Stimulated activated CD4-positive, alpha-beta T cell treated with anti-CD3 and anti-CD28 coated beads, Interleukin-15, amount 100 ng/mL, for 24 hours (primary cell): ENCODE results near the gene TNS1.

ENCODE experiments used
- DNase-seq: peaks from one replicate; pipeline ENCODE4 v3.0.0-alpha.2; 2020

Gene TNS1

GRCh38 chr2:217998926-217999594, 3.7 kb downstream of the TNS1 start:
- no peak for DNase-seq

DNA sequence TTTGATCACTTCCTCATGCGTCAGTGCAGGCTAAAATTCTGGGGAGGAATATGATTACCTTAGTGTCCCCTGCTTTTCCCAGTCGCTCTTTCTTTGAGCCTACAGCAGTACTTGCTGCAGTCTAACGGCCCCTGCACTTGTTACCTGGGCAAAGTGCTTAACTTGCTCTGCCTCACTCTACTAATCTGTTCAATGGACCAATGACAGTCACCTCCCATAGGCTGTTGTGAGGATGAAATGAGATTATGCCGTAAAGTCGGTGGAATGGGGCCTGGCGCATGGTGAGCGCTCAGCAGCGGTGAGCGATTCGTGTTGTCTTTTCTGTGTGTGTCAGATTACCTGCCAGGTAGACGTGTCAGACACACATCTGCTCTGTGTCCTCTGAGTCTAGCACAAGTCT, 5.3 kb downstream of the TNS1 start:
- DNase-seq, result no peak

DNA sequence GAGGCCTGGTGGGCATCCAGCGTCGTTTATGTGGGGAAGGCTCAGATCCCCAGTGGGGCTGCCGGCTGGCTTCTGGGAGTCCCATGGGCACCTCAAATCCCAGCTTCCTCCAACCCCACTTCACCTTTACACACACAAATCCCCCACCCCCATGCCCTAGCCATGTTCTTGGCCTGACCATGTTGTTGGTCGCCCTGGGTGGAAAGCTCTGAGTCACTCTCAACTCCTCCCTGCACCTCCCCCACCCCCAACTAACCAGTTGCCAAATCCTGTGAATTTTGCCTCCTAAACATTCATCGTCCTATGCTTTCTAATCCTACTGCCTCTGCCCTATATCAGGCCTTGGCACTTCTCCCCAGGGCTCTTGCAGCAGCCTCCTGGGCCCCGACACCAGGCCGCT, 6.4 kb downstream of the TNS1 start:
- DNase-seq, result no peak

GRCh38 chr2:217995731-217996231, 7.0 kb downstream of the TNS1 start:
- no peak for DNase-seq

- DNase-seq, result no peak
These were observed 8.0 kb downstream of the TNS1 start for GRCh38 chr2:217994776-217995274.

GRCh38 chr2:217993817-217994463, 8.9 kb downstream of the TNS1 start:
- peak; percentile 76 for DNase-seq

DNA sequence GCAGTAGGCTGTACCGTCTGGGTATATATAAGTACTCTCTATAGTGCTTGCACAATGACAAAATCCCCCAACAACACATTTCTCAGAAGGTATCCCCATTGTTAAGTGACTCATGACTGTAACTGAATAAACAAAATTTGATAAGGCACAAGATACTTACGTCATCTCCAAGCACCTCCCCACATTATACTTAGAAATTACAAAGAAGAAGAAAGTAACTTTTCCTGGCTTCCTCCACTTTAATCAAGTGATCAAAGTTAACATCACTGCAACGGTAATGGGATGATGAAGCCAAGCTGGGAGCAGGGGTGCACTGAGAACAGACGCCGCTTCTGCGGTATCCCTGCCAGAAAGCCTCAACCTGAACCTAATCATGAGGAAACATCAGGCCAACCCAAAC, 9.7 kb downstream of the TNS1 start:
- no peak for DNase-seq

GRCh38 chr2:217992061-217992460, 10.7 kb downstream of the TNS1 start:
- no peak for DNase-seq

DNA sequence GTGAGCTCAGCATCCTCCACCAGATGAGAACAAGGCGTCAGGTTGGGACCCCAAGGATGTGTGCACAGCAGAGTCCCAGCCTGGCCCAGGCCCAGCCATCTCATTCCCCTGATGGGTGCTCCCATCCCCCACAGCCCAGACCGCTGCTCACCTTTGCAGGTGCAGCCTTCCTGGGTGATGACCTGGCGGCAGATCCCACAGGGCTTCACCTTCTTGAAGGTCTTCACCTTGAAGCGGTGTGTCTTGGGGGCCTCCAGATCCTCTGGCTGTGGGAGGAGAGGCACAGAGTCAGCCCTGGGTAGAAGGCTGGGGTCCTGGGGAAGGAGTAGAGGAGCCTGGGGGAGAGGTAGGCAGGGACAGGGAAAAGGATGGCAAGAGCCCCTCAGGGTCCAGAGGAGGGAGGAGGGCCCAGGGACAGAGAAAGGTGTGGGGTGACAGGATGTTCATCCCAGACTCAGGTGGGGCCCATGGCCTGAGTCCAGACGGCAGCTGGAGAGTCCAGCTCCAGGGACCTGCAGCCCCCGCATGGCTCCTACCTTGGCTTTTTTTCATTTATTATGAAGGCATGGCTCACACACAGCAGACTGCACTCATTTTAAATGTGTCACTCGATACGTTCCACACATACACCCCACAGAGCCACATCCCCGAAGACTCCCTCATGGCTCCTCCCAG, 11.9 kb downstream of the TNS1 start:
- no peak for DNase-seq

DNA sequence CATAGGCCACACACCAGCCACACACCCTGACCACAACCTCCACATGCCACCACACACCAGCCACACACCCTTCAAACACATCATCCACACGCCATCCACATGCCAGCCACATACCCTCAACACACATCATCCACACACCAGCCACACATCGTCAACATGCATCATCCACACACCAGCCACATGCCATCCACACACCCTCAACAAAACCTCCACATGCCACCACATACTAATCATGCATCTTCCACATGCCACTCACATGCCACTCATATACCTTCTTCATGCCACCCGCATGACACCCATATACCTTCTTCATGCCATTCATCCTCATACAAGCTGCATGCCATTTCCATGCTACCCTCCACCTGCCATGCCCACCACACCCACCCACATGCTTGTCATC, 12.4 kb downstream of the TNS1 start:
- no peak for DNase-seq

DNA sequence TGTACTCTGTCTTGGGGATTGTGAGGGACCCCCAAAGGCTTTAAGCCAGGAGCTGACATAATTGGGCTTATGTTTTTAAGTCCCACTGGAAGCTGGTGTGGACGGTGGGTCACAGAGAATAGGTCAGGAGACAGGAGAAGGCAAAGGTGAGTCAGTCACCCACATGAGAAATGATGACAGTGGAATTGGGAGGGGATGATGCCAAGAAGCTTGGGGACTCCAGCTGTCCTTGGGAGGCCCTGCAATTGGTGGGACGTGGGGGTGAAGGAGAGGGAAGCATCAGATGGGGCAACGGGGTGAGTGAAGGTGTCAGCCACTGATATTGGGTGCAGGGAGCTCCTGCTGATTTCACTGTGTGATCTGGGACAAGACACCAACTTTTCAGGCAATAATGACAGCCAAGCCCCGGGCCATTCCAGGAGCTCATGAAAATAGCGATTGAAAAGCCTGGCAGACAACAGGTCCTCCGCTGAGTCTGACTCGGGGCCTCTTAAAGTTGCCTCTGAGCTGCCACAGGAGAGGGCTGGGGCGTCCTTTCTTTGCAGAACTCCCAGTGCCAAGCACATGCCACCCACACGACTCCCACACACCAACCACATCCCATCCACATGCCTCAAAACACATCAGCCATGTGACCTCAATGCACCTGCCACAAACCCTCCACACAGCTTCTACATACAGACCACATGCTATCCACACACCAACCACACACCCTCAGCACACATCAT, 13.4 kb downstream of the TNS1 start:
- DNase-seq, result no peak

DNA sequence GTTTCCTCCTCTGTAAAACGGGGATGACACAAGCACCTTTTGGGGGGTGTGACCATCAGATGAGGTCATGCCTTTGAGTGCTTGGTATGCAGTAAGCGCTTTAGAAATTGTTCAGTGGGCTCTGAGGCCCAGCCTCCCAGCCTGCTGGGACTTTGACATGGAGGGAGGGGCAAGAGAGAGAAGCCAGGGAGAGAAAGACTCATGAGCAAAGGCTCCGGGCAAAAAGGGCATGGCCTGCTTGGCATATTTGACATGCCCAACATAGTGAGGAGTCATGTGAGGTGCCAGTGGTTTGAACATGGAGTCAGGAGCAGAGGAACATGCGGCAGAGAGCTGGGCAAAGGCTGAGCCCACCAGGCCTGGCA, 14.0 kb downstream of the TNS1 start:
- DNase-seq, result no peak

- DNase-seq, result peak; percentile 84
These were observed 14.6 kb downstream of the TNS1 start for GRCh38 chr2:217988014-217988839.

DNA sequence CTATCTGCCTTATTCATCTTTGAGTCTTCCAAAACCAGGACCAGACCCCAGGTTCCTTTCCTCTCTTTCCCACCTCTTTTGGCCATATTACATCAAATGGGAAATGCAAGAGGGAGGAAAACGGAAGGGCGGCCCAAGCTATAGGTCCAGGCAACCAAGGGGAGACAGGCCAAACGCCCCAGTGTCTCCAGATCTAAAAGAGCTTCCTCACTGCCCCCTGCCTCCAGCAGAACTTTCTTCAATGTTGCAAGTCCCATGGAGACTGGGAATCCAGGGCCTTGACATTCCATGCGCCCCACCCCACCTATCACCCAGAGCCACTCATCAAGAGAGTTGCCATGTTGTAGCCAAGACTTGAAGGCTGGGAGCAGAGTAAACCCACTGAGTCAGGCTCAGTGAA, 15.4 kb downstream of the TNS1 start:
- no peak for DNase-seq

DNA sequence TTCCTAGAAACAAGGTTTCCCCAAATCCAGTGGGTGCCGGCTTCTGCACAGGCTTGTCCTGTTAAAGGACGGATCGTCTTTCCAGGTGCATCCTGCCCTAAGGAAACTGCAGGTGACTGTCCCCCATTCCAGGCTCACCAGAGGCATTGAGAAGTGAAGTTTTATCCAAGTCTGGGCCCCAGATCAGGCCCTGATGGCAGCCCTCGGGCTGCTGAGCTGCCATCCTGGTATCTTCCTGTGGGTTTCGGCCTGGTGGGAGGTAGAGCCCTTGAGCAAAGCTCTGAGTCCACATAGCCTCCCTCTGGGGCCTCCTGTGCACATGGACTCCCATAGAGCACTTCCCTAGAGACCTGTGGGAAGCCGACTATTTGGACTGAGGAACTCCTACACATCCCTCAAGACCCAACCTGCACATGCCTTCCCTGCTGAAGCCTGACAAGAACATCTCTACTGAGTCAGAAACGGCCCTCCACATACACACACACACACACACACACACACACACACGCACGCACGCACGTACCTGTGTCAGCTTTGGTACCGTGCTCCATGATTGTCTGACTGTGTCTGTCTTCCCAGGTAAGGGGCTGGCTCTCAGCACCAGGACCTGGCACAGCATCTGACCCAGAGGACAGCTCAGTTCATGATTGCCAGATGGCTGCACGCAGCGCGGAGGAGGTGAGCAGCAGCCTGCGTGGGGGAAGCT, 16.4 kb downstream of the TNS1 start:
- no peak for DNase-seq

- no peak for DNase-seq
These were observed 19.2 kb downstream of the TNS1 start for GRCh38 chr2:217983276-217984233.

DNA sequence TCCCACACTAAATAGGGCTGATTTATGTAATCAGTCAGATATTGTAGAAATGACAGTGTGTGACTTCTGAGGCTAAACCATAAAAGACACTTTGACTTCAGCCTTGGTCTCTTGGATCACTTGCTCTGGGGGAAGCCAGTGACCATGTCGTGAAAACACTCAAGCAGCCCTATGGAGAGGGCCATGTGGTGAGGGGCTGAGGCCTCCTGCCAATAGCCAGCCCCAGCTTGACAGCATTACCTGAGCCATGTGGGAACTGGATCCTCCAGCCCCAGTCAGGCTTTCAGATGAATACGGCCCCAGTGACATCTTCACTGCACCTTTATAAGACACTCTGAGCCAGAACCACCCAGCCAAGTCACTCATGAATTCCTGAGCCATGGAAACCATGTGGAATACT, 20.8 kb downstream of the TNS1 start:
- no peak for DNase-seq

- no peak for DNase-seq
These were observed 21.6 kb downstream of the TNS1 start for GRCh38 chr2:217981084-217981730.

- no peak for DNase-seq
These were observed 22.2 kb downstream of the TNS1 start for GRCh38 chr2:217980591-217980990.

- DNase-seq, result no peak
These were observed 22.8 kb downstream of the TNS1 start for GRCh38 chr2:217980036-217980435.
